Subcutaneous adipose tissue (tissue), 4 donors: Measurements from ENCODE around the gene FGD3. TPM values are rescaled to one million over a fixed set of nuclear protein-coding genes. Genes with fewer than 3 reads are reported as not detected.

ENCODE experiments used
- CTCF ChIP-seq: fragments of 450-650 bp; IDR thresholded peaks from one replicate; pipeline ENCODE4 v1.5.1; 2016; ENCODE audit warnings: low read depth, mild to moderate bottlenecking, control low read depth, antibody characterized with exemption, moderate library complexity
- total RNA-seq, 4 donors: library from RNA; depleted of rRNA; stranded (reverse); fragments of >200 nt; gene quantifications; one replicate each; pipeline ENCODE4 v1.1.0, GENCODE V29; 2016

FGD3 gene
- total RNA-seq, 4 donors from 2014 or later: 4.1 to 15.6 (median 11.7) TPM

DNA sequence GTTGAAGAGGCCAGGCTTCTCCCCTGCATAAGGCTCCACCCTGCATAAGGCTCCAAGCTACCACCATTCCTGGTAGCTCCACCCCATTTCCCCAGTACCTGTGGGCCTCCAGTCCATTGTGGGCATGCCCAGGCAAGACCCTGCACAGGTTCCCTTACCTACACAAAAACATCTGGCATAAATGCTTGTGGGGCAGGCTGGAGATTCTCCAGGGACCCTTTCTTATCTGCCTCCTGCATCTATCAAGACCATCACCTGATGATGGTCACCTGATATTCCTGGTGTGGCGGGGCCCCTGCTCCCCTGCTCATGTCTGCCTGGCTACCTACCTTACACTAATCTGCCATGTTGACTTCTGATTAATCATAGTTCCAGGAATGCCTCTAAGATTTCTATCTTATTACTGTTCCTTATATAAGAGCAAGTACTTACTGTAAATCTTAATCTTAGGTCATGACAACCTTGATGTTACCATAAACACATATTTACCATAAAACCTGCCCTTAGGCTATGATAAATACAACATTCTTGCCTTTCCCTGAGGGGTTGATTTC, 41.0 kb downstream of the FGD3 start:
- no peak for TF ChIP-seq CTCF

- no peak for TF ChIP-seq CTCF
Observed at GRCh38 chr9:92989561-92989960, 42.2 kb downstream of the FGD3 start.

DNA sequence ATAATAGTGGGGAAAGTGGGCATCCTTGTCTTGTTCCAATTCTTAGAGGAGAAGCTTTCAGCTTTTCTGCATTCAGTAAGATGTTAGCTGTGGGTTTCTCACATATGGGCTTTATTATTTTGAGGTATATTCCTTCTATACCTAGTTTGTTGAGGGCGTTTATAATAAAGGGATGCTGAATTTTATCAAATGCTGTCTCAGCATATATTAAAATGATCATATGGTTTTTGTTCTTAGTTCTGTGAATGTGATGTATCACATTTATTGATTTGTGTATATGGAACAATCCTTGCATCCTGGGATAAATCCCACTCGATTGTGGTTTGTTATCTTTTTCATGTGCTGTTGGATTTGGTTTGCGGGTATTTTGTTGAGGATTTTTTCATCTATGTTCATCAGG, 43.1 kb downstream of the FGD3 start:
- no peak for TF ChIP-seq CTCF

DNA sequence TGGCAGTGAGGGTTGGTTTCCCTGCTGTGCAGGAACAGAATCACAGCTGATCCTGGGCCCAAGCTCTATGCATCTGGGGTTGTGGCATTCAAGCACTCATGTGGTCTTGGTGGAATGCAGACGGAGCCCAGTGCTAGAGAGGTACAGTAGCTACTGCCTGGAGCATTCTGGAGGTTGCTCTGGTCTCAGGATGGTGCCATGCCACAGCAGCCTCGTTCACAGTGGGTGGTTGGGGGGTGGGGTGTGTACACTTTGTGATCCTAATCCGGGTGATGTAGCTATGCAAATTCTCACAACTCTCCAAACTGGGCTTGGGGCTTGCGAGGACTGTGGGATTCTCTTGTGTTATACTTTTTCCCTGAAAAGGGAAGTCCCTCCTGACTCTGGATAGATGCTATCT, 45.2 kb downstream of the FGD3 start:
- no peak for TF ChIP-seq CTCF

DNA sequence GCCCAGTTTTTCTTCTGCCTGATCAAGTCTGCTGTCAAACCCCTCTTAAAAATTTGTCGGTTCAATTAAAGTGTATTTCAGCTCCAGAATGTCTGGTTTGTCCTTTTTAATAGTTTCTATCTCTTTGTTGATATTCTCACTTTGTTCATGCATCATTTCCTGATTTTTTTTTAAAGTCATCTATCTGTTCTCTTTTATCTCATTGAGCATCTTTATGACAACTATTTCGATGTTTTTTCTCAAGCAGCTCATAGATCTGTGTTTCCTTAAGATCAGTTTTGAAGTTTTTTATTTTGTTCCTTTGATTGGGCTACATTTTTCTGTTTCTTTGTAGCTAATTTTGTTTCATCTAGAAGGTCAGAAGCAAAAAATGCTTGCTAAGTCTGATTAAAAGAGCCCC, 53.7 kb downstream of the FGD3 start:
- no peak for TF ChIP-seq CTCF

GRCh38 chr9:93002700-93003099, 55.4 kb downstream of the FGD3 start:
- no peak for TF ChIP-seq CTCF

GRCh38 chr9:93003552-93004407, 56.5 kb downstream of the FGD3 start:
- no peak for TF ChIP-seq CTCF
